Vagina (tissue), 2 donors: ENCODE data around the gene UNK.

ENCODE experiments used
- CTCF ChIP-seq, 3 experiments: fragments of 450-650 bp in 2 of 3; fragments of 200-600 bp in 1 of 3; sonication (generic) in 1 of 3; IDR thresholded peaks; one replicate each; pipeline ENCODE4 v1.5.1; 2017 to 2019; ENCODE audit warnings: antibody characterized with exemption in 3 of 3, mild to moderate bottlenecking in 2 of 3, moderate library complexity in 2 of 3
- POLR2A ChIP-seq, 2 donors: fragments of 450-650 bp; IDR thresholded peaks; one replicate each; pipeline ENCODE4 v1.6.1; 2017; ENCODE audit warnings: antibody characterized with exemption in 2 of 2, mild to moderate bottlenecking in 2 of 2, moderate library complexity in 2 of 2

DNA sequence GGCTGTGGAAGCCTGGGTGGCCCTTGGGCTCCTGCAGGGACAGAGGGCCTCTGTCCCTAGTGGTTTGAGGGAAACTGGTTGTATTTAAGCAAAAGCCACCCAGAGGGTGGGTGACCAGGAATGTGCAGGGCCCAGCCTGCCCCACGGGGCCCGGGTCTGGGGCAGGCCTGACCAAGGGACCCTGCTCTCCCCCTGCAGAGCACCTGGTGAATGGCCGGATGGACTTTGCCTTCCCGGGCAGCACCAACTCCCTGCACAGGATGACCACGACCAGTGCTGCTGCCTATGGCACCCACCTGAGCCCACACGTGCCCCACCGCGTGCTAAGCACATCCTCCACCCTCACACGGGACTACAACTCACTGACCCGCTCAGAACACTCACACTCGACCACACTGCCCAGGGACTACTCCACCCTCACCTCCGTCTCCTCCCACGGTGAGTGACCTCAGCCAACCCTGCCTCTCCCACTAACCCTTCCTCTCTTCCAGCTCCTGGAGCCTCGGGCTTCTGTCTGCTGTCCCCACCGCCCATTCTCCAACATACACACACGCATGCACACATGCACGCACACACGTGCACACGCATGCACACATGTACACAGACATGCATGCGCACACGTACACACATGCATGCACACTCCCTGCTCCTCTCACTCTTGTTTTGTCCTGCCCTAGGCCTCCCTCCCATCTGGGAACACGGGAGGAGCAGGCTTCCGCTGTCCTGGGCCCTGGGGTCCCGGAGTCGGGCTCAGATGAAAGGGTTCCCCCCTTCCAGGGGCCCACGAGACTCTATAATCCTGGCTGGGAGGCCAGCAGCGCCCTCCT lies 30.0 kb upstream of the UNK start:
- TF ChIP-seq CTCF (IDR thresholded peaks at IDR 0.05) = no peak
- TF ChIP-seq POLR2A (IDR thresholded peaks at IDR 0.05) = no peak
